ENCODE measurements around the gene ENGASE. TPM values are rescaled to one million over a fixed set of nuclear protein-coding genes. Genes with fewer than 3 reads are reported as not detected.

The ENGASE gene
- total and polyA plus RNA-seq, 2 experiments from 2014 or later = 9.0 to 27.1 TPM

DNA sequence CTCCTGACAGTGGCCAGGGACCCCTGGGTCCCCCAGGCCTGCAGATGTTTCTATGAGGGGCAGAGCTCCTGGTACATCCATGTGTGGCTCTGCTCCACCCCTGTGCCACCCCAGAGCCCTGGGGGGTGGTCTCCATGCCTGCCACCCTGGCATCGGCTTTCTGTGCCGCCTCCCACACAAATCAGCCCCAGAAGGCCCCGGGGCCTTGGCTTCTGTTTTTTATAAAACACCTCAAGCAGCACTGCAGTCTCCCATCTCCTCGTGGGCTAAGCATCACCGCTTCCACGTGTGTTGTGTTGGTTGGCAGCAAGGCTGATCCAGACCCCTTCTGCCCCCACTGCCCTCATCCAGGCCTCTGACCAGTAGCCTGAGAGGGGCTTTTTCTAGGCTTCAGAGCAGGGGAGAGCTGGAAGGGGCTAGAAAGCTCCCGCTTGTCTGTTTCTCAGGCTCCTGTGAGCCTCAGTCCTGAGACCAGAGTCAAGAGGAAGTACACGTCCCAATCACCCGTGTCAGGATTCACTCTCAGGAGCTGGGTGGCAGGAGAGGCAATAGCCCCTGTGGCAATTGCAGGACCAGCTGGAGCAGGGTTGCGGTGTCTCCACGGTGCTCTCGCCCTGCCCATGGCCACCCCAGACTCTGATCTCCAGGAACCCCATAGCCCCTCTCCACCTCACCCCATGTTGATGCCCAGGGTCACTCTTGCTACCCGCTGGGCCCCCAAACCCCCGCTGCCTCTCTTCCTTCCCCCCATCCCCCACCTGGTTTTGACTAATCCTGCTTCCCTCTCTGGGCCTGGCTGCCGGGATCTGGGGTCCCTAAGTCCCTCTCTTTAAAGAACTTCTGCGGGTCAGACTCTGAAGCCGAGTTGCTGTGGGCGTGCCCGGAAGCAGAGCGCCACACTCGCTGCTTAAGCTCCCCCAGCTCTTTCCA, 25.5 kb upstream of the ENGASE start (continued):
- TF ChIP-seq, protein P1, sequence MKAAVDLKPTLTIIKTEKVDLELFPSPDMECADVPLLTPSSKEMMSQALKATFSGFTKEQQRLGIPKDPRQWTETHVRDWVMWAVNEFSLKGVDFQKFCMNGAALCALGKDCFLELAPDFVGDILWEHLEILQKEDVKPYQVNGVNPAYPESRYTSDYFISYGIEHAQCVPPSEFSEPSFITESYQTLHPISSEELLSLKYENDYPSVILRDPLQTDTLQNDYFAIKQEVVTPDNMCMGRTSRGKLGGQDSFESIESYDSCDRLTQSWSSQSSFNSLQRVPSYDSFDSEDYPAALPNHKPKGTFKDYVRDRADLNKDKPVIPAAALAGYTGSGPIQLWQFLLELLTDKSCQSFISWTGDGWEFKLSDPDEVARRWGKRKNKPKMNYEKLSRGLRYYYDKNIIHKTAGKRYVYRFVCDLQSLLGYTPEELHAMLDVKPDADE (IDR thresholded peaks at IDR 0.05) = no peak
- TF ChIP-seq STAT1 (IDR thresholded peaks at IDR 0.05; ENCODE audit: unreplicated experiment) (no peak), ZNF114 (CRISPR knock-in tag; IDR thresholded peaks at IDR 0.05) (no peak), EZH2phosphoT487 (IDR thresholded peaks at IDR 0.05; ENCODE audit: unreplicated experiment) (no peak), JUNB (IDR thresholded peaks at IDR 0.05; ENCODE audit: unreplicated experiment) (no peak), ZNF331 (CRISPR knock-in tag; IDR thresholded peaks at IDR 0.05; ENCODE audit: low read depth) (no peak), POLR2AphosphoS5 (IDR thresholded peaks at IDR 0.05; ENCODE audit: low read depth) (no peak), EZH2 (IDR thresholded peaks at IDR 0.05; ENCODE audit: low read depth, unreplicated experiment) (no peak)

DNA sequence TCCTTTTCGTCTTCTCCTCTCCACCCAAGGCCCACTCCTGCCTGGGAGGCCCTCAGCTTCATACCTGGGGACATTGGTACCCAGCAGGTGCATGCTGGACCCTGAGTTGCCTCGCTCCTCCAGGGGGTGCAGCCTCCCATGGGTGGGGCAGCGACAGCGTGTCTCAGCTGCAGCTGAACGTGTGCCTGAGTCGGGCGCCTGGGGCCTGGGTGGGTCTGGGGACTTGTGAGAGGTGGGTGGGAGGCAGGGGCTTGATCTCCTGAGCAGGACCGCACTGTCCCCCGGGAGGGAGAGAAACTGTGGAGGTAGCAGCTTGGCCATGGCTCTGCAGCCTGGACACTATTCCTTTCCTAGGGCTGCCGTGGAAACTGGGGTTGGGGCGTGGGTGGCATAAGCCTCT, 24.8 kb upstream of the ENGASE start:
- Mint-ChIP-seq H3K9me3 (peaks cover 26% of the 10 kb centered on the region), H3K27me3 (ENCODE audit: insufficient read depth, low read depth, poor library complexity) (peaks cover 17% of the 10 kb centered on the region), H3K27ac (no peak overlapping the region), H3K4me1 (no peaks in the 10 kb centered on the region), H3K4me3 (no peak overlapping the region), H3K36me3 (ENCODE audit: low read depth) (no peaks in the 10 kb centered on the region; the same call in 2 of the 3 replicates)
- ATAC-seq (no peak), DNase-seq (ENCODE audit: low spot score) (no peak)
- no peaks in the 10 kb centered on the region for H3K27me3 ChIP-seq (ENCODE audit: insufficient read depth)
- no peaks in the 10 kb centered on the region for H4K20me1 ChIP-seq (replicated peaks; ENCODE audit: insufficient read depth)
- no peak overlapping the region for H3K4me3 ChIP-seq
- no peak overlapping the region for H3K4me2 ChIP-seq
- no peaks in the 10 kb centered on the region for H3K4me1 ChIP-seq (ENCODE audit: insufficient read depth)
- no peaks in the 10 kb centered on the region for H3F3A ChIP-seq (replicated peaks; ENCODE audit: low read depth)
- H3K36me3 ChIP-seq (ENCODE audit: insufficient read depth) = no peaks in the 10 kb centered on the region
- no peak overlapping the region for H3K27ac ChIP-seq (ENCODE audit: low read depth)
- no peak overlapping the region for H2AFZ ChIP-seq
- no peaks in the 10 kb centered on the region for H3K9me2 ChIP-seq (ENCODE audit: insufficient read depth)
- H3K79me2 ChIP-seq (replicated peaks; ENCODE audit: insufficient read depth) = no peaks in the 10 kb centered on the region
- TF ChIP-seq JUNB (IDR thresholded peaks at IDR 0.05; ENCODE audit: unreplicated experiment) = no peak
- TF ChIP-seq, protein P1 (IDR thresholded peaks at IDR 0.05) = no peak
- no peak for TF ChIP-seq CREB1 (CRISPR knock-in tag; IDR thresholded peaks at IDR 0.05; ENCODE audit: low read depth)
- TF ChIP-seq ZNF331 (CRISPR knock-in tag; IDR thresholded peaks at IDR 0.05; ENCODE audit: low read depth) = no peak
- no peak for TF ChIP-seq EZH2phosphoT487 (IDR thresholded peaks at IDR 0.05; ENCODE audit: unreplicated experiment)
- TF ChIP-seq ZNF114 (CRISPR knock-in tag; IDR thresholded peaks at IDR 0.05) = no peak
- TF ChIP-seq, protein P2, sequence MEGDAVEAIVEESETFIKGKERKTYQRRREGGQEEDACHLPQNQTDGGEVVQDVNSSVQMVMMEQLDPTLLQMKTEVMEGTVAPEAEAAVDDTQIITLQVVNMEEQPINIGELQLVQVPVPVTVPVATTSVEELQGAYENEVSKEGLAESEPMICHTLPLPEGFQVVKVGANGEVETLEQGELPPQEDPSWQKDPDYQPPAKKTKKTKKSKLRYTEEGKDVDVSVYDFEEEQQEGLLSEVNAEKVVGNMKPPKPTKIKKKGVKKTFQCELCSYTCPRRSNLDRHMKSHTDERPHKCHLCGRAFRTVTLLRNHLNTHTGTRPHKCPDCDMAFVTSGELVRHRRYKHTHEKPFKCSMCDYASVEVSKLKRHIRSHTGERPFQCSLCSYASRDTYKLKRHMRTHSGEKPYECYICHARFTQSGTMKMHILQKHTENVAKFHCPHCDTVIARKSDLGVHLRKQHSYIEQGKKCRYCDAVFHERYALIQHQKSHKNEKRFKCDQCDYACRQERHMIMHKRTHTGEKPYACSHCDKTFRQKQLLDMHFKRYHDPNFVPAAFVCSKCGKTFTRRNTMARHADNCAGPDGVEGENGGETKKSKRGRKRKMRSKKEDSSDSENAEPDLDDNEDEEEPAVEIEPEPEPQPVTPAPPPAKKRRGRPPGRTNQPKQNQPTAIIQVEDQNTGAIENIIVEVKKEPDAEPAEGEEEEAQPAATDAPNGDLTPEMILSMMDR (conservative IDR thresholded peaks at IDR 0.05; ENCODE audit: low read depth in 2 of 2) = no peak
- TF ChIP-seq EZH2 (IDR thresholded peaks at IDR 0.05; ENCODE audit: low read depth, unreplicated experiment) = no peak
- TF ChIP-seq, protein P3, sequence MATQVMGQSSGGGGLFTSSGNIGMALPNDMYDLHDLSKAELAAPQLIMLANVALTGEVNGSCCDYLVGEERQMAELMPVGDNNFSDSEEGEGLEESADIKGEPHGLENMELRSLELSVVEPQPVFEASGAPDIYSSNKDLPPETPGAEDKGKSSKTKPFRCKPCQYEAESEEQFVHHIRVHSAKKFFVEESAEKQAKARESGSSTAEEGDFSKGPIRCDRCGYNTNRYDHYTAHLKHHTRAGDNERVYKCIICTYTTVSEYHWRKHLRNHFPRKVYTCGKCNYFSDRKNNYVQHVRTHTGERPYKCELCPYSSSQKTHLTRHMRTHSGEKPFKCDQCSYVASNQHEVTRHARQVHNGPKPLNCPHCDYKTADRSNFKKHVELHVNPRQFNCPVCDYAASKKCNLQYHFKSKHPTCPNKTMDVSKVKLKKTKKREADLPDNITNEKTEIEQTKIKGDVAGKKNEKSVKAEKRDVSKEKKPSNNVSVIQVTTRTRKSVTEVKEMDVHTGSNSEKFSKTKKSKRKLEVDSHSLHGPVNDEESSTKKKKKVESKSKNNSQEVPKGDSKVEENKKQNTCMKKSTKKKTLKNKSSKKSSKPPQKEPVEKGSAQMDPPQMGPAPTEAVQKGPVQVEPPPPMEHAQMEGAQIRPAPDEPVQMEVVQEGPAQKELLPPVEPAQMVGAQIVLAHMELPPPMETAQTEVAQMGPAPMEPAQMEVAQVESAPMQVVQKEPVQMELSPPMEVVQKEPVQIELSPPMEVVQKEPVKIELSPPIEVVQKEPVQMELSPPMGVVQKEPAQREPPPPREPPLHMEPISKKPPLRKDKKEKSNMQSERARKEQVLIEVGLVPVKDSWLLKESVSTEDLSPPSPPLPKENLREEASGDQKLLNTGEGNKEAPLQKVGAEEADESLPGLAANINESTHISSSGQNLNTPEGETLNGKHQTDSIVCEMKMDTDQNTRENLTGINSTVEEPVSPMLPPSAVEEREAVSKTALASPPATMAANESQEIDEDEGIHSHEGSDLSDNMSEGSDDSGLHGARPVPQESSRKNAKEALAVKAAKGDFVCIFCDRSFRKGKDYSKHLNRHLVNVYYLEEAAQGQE (IDR thresholded peaks at IDR 0.05; ENCODE audit: unreplicated experiment) = no peak
- no peak for TF ChIP-seq NANOG (IDR thresholded peaks at IDR 0.05; ENCODE audit: borderline replicate concordance)
- TF ChIP-seq STAT1 (IDR thresholded peaks at IDR 0.05; ENCODE audit: unreplicated experiment) = no peak

All from GM23338 (cell line).